H9 (cell line): ENCODE data around the gene PRKCZ. TPM values are rescaled to one million over a fixed set of nuclear protein-coding genes. Genes with fewer than 3 reads are reported as not detected.

ENCODE experiments used
- DNase-seq: peaks from one replicate; pipeline ENCODE4 v3.0.0-alpha.2; 2017
- H2AFZ ChIP-seq: one replicate; pipeline ENCODE4 v1.6.1; 2013; ENCODE audit warnings: mild to moderate bottlenecking, low read length, control low read depth, moderate library complexity
- H2AK5ac ChIP-seq: 2 replicates; pipeline ENCODE4 v1.6.1; 2013; ENCODE audit warnings: low read length, control low read depth, mixed read lengths; ENCODE audit not compliant: insufficient read length
- H2BK120ac ChIP-seq: one replicate; pipeline ENCODE4 v1.6.1; 2013; ENCODE audit warnings: low read depth, mild to moderate bottlenecking, low read length, control low read depth, inconsistent platforms; ENCODE audit not compliant: poor library complexity, severe bottlenecking
- H2BK12ac ChIP-seq: 2 replicates; pipeline ENCODE4 v1.6.1; 2013; ENCODE audit warnings: low read length, control low read depth, mixed read lengths, low read depth; ENCODE audit not compliant: insufficient read length
- H2BK15ac ChIP-seq: 2 replicates; pipeline ENCODE4 v1.6.1; 2013; ENCODE audit warnings: low read depth, low read length, control low read depth
- H2BK20ac ChIP-seq: one replicate; pipeline ENCODE4 v1.6.1; 2013; ENCODE audit warnings: low read depth, mild to moderate bottlenecking, low read length, control low read depth, inconsistent platforms; ENCODE audit not compliant: poor library complexity, severe bottlenecking
- H2BK5ac ChIP-seq: 2 replicates; pipeline ENCODE4 v1.6.1; 2013; ENCODE audit warnings: low read length, control low read depth, mixed read lengths; ENCODE audit not compliant: insufficient read length
- H3K14ac ChIP-seq: 2 replicates; pipeline ENCODE4 v1.6.1; 2013; ENCODE audit warnings: low read length, control low read depth; ENCODE audit not compliant: insufficient read depth
- H3K18ac ChIP-seq: 2 replicates; pipeline ENCODE4 v1.6.1; 2013; ENCODE audit warnings: low read depth, mild to moderate bottlenecking, mixed read lengths, low read length, control low read depth; ENCODE audit not compliant: insufficient read length
- H3K23ac ChIP-seq: 2 replicates; pipeline ENCODE4 v1.6.1; 2013; ENCODE audit warnings: low read length, control low read depth, mixed read lengths, low read depth; ENCODE audit not compliant: insufficient read length
- H3K23me2 ChIP-seq: 2 replicates; pipeline ENCODE4 v1.6.1; 2013; ENCODE audit warnings: low read depth, mild to moderate bottlenecking, mixed read lengths, low read length, control low read depth; ENCODE audit not compliant: insufficient read length, poor library complexity, severe bottlenecking
- H3K27ac ChIP-seq: 2 replicates; pipeline ENCODE4 v1.5.1; 2013; ENCODE audit warnings: low read length, control low read depth, mixed read lengths, low read depth; ENCODE audit not compliant: insufficient read length
- H3K27me3 ChIP-seq: 2 replicates; pipeline ENCODE4 v1.6.1; 2013; ENCODE audit warnings: low read length, control low read depth, inconsistent platforms; ENCODE audit not compliant: insufficient read depth
- H3K4ac ChIP-seq: 2 replicates; pipeline ENCODE4 v1.6.1; 2013; ENCODE audit warnings: low read depth, mild to moderate bottlenecking, control low read depth, inconsistent platforms, low read length, moderate library complexity
- H3K4me1 ChIP-seq: 2 replicates; pipeline ENCODE4 v1.6.1; 2013; ENCODE audit warnings: low read length, control low read depth, inconsistent platforms; ENCODE audit not compliant: insufficient read depth
- H3K4me2 ChIP-seq: 2 replicates; pipeline ENCODE4 v1.6.1; 2013; ENCODE audit warnings: low read length, control low read depth, mixed read lengths; ENCODE audit not compliant: insufficient read length, insufficient read depth
- H3K56ac ChIP-seq: 2 replicates; pipeline ENCODE4 v1.6.1; 2013; ENCODE audit warnings: low read depth, mild to moderate bottlenecking, mixed read lengths, low read length, control low read depth; ENCODE audit not compliant: insufficient read length
- H3K79me1 ChIP-seq: 2 replicates; pipeline ENCODE4 v1.6.1; 2013; ENCODE audit warnings: low read depth, mild to moderate bottlenecking, moderate library complexity, low read length, control low read depth, inconsistent platforms; ENCODE audit not compliant: insufficient read depth, poor library complexity, severe bottlenecking
- H3K79me2 ChIP-seq: 2 replicates; pipeline ENCODE4 v1.6.1; 2013; ENCODE audit warnings: low read length, control low read depth, inconsistent platforms; ENCODE audit not compliant: insufficient read depth
- H3K9ac ChIP-seq: 2 replicates; pipeline ENCODE4 v1.6.1; 2013; ENCODE audit warnings: low read length, control low read depth, mixed read lengths; ENCODE audit not compliant: insufficient read length; ENCODE audit errors: extremely low read depth
- H3K9me3 ChIP-seq: one replicate; pipeline ENCODE4 v1.6.1; 2013; ENCODE audit warnings: low read depth, low read length, inconsistent platforms; ENCODE audit not compliant: control insufficient read depth
- H3T11ph ChIP-seq: one replicate; pipeline ENCODE4 v1.6.1; 2013; ENCODE audit warnings: mild to moderate bottlenecking, low read length, control low read depth, inconsistent platforms
- H4K20me1 ChIP-seq: one replicate; pipeline ENCODE4 v1.6.1; 2013; ENCODE audit not compliant: control insufficient read depth, insufficient read length, insufficient read depth
- H4K5ac ChIP-seq: 2 replicates; pipeline ENCODE4 v1.6.1; 2013; ENCODE audit warnings: low read depth, mild to moderate bottlenecking, mixed read lengths, low read length, control low read depth; ENCODE audit not compliant: insufficient read length
- H4K8ac ChIP-seq: replicated peaks from 2 replicates; pipeline ENCODE4 v1.6.1; 2013; ENCODE audit warnings: low read length, control low read depth, mixed read lengths, low read depth; ENCODE audit not compliant: insufficient read length
- H4K91ac ChIP-seq: 2 replicates; pipeline ENCODE4 v1.6.1; 2013; ENCODE audit warnings: low read depth, mild to moderate bottlenecking, moderate library complexity, mixed read lengths, low read length, control low read depth; ENCODE audit not compliant: insufficient read length
- H3K27ac Mint-ChIP-seq, 3 experiments: 2 replicates in 2 of 3; 3 replicates in 1 of 3; pipeline ENCODE4 v1.8.0; 2020 to 2021; ENCODE audit warnings: mixed read lengths in 3 of 3, mild to moderate bottlenecking in 1 of 3, moderate library complexity in 1 of 3
- H3K27me3 Mint-ChIP-seq: 2 replicates; pipeline ENCODE4 v1.8.0; 2021; ENCODE audit warnings: low read depth, mild to moderate bottlenecking, moderate library complexity, mixed read lengths
- H3K36me3 Mint-ChIP-seq, 3 experiments: 2 replicates in 2 of 3; 3 replicates in 1 of 3; pipeline ENCODE4 v1.8.0; 2020 to 2021; ENCODE audit warnings: low read depth in 3 of 3, mixed read lengths in 3 of 3; ENCODE audit not compliant: insufficient read depth in 1 of 3
- H3K4me1 Mint-ChIP-seq, 2 experiments: 2 replicates each; pipeline ENCODE4 v1.8.0; 2020; ENCODE audit warnings: mixed read lengths in 2 of 2
- H3K4me3 Mint-ChIP-seq, 2 experiments: 2 replicates in 1 of 2; 3 replicates in 1 of 2; pipeline ENCODE4 v1.8.0; 2020 to 2021; ENCODE audit warnings: mild to moderate bottlenecking in 2 of 2, mixed read lengths in 2 of 2, moderate library complexity in 1 of 2
- H3K9me3 Mint-ChIP-seq, 2 experiments: 2 replicates in 1 of 2; 3 replicates in 1 of 2; pipeline ENCODE4 v1.8.0; 2020; ENCODE audit warnings: mild to moderate bottlenecking in 2 of 2, mixed read lengths in 2 of 2, moderate library complexity in 1 of 2
- CTCF ChIP-seq: fragments of 200-600 bp; sonication (generic); conservative IDR thresholded peaks from 3 replicates; pipeline ENCODE4 v1.8.0; 2021; ENCODE audit warnings: antibody characterized with exemption, mild to moderate bottlenecking
- WGBS: extraction: QIAGEN DNeasy Blood & Tissue Kit; methylation state at CpG from one replicate; pipeline ENCODE4 v1.1.7; 2013; ENCODE audit warnings: missing lambda C conversion rate, low lambda C conversion rate, mixed read lengths; ENCODE audit not compliant: insufficient read length; ENCODE audit errors: extremely low coverage; 5-methylcytosine and 5-hydroxymethylcytosine counted together
- total RNA-seq: library from RNA; stranded (reverse); gene quantifications from 2 replicates; pipeline ENCODE4 v1.2.1, GENCODE V29; 2021

PRKCZ gene
- total RNA-seq, 1 experiment from 2014 or later: 48.4 TPM

GRCh38 chr1:2165646-2166045 is 115.4 kb downstream of the PRKCZ start:
- no CpG with 5 or more reads among the region's 19 CpGs for WGBS
- no peaks in the 10 kb centered on the region for H3K9me3 ChIP-seq
- H4K20me1 ChIP-seq: no peaks in the 10 kb centered on the region
- no peaks in the 10 kb centered on the region for H3K4me1 ChIP-seq
- H3K23ac ChIP-seq: no peak overlapping the region
- H3K56ac ChIP-seq: no peak overlapping the region
- no peak overlapping the region for H2AK5ac ChIP-seq
- no peaks in the 10 kb centered on the region for H3K79me1 ChIP-seq
- H2BK12ac ChIP-seq: no peak overlapping the region
- H4K8ac ChIP-seq: no peak overlapping the region
- Mint-ChIP-seq H3K4me3 (no peak overlapping the region), H3K27me3 (no peaks in the 10 kb centered on the region), H3K4me1 (peaks cover 0 to 8% of the 10 kb centered on the region in 2 experiments; a peak in 2 of 4 replicates), H3K27ac (peak overlapping the region in 2 of 3 experiments; percentile 3 to 7; a peak in 1 of 7 replicates), H3K9me3 (no peaks in the 10 kb centered on the region), H3K36me3 (peaks cover 7 to 29% (median 21%) of the 10 kb centered on the region in 3 experiments)
- no peak overlapping the region for H3T11ph ChIP-seq
- no peak overlapping the region for H2AFZ ChIP-seq
- H3K4ac ChIP-seq: no peak overlapping the region
- no peak overlapping the region for H3K18ac ChIP-seq
- no peak overlapping the region for H3K27ac ChIP-seq
- H2BK120ac ChIP-seq: no peak overlapping the region
- no peak overlapping the region for H2BK5ac ChIP-seq
- DNase-seq: peak; percentile 80
- H3K27me3 ChIP-seq: no peaks in the 10 kb centered on the region
- H4K91ac ChIP-seq: no peak overlapping the region
- H3K14ac ChIP-seq: no peak overlapping the region
- H3K9ac ChIP-seq: no peak overlapping the region
- no peak overlapping the region for H3K4me2 ChIP-seq
- no peak overlapping the region for H4K5ac ChIP-seq
- no peak overlapping the region for H2BK20ac ChIP-seq
- H2BK15ac ChIP-seq: no peak overlapping the region
- TF ChIP-seq CTCF: peak; percentile 20; the same call in 2 of the 3 replicates
- H3K79me2 ChIP-seq: no peaks in the 10 kb centered on the region
- no peaks in the 10 kb centered on the region for H3K23me2 ChIP-seq
